GM18498 (cell line): ENCODE measurements around the gene EEPD1.
"Not testable (repeated sequence)": the region's sequence is repeated elsewhere in the genome, so short reads cannot be mapped to it uniquely, and the experiment has no call there.

Source experiments
- ATAC-seq: cut with Tn5 transposase; IDR thresholded peaks from one replicate; pipeline ENCODE4 v1.9.1; 2021; ENCODE audit warnings: mild to moderate bottlenecking, moderate library complexity; ENCODE audit not compliant: unreplicated experiment

EEPD1 gene

GRCh38 chr7:36128448-36129047, 24.5 kb upstream of the EEPD1 start:
- ATAC-seq, result no peak

- ATAC-seq, result no peak
These were observed 24.0 kb upstream of the EEPD1 start for GRCh38 chr7:36129048-36129534.

DNA sequence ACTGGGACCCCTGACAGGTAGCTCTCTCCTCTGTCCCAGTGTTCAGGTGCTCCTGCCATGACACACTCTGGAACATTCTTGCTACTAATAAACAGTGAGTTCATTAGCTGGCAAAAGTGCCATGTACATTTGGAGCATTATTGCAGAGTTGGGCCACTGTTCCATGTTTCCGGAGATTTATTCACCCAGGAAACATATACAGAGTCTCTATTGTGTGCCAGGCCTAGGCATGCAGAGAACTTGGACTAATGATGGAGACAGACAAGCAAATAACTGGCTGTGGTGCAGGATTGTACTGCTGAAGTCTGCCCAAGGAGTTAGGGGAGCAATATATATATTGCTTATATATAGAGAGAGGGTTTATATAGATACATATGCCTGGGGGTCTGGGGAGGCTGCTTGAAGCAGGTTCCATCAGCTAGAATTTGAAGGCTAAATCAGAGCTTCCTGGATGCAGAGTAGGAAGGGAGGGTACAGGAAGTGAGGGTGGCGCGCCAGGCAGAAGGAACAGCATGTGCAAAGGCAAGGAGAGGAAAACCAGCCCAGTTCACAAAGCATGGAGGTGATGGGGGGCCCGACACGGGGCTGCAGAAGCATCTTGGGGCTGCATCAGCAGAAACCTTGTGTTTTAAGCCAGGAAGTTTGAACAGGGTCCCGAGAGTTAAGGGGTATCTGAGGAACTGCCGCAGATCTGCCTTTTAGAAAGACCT, 22.7 kb upstream of the EEPD1 start:
- no peak for ATAC-seq

- ATAC-seq, result no peak
These were observed 22.0 kb upstream of the EEPD1 start for GRCh38 chr7:36131026-36131425.

GRCh38 chr7:36131499-36131898, 21.6 kb upstream of the EEPD1 start:
- no peak for ATAC-seq

DNA sequence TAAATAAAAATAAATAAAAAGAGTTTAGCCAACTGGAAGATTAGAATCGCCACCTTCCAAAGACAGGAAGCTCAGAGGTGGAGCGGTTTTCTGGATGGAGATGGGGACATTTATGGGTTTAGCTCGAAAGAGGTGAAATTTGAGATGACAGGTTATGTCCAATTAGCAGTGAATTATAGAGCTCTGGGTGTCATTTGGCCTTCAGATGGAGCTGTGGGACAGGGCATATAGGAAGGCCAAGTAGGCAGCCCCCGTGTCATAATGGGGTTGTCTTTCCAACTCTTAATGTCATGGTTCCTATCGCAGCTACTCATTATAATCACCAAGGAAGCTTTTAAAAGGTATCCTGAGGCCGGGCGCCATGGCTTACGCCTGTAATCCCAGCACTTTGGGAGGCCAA, 21.0 kb upstream of the EEPD1 start:
- no peak for ATAC-seq

DNA sequence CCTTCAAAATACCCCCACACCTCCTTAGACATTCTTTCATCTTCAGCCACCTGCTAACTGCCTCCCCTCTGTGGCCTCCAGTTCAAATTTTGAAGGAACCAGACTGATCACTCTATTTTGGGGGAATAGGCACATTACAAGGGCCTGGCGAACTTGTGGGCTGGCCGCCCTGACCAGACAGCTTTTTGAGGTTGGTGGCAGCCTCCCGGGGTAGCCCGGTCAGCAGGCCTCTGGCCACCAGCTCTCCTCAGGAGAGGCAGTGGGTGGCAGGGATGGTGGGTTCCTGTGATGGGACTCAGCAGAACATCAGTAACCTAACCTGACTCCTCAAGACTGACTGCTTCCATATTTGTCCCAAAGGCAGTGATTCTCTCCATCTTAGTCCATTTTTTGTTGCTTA, 17.4 kb upstream of the EEPD1 start:
- ATAC-seq, result no peak

GRCh38 chr7:36137258-36137657, 15.8 kb upstream of the EEPD1 start:
- no peak for ATAC-seq

DNA sequence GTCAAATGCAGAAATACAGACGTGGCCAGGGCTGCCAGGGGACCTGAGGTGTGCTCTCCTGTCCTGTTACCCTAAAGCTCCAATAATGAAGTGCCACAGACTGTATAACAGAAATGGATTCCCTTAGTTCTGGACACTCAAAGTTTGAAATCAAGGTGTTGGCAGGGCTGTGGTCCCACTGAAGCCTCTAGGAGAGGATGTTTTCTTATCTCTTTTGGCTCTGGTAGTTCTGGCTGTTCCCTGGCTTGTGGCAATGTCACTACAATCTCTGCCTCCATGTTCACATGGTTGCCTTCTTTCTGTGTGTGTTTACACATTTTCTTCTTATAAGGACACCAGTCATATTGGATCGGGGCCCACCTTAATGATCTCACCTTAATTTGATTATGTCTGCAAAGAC, 15.3 kb upstream of the EEPD1 start:
- ATAC-seq, result no peak

DNA sequence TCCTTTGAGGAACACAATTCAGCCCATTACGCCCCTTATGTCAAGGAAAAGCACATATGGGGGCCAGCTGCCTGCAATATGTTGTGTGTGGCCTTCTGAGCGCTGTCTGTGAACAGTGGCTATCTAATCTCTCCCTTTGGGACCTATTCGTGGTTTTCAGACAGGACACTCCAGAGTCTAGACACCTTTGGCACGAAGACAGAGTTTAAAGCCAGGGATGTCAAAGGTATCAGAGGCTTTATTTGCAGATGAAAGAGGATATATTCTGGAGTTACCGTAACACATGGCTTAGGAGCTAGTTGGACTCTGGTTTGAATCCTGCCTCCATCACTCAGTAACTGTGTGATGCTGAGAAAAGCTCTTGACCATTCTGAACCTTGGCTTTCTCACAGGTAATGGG, 14.8 kb upstream of the EEPD1 start:
- ATAC-seq, result no peak

GRCh38 chr7:36141351-36141750, 11.7 kb upstream of the EEPD1 start:
- no peak for ATAC-seq

DNA sequence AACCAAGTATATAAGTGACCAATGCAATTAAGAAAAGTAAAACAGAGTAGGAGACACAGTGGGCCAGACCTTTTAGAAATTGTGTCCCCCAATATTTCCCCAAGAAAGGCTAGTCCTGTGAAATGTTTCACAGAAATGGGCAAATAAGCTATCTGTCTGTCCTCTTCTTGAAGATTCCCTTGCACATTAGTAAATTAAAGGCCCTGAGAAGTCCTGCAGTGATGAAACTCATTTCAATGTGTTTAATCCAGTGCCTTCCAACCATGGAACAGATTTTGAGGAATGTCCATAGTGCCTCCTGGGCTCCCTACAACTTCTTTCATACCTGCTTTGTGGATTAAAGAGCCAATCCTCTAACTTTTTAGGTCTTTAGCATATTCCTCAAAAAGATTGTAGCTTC, 11.2 kb upstream of the EEPD1 start:
- ATAC-seq, result no peak

- no peak for ATAC-seq
These were observed 8.9 kb upstream of the EEPD1 start for GRCh38 chr7:36144189-36144588.

GRCh38 chr7:36145686-36146085, 7.4 kb upstream of the EEPD1 start:
- no peak for ATAC-seq

GRCh38 chr7:36147361-36147760, 5.7 kb upstream of the EEPD1 start:
- ATAC-seq, result no peak

- ATAC-seq, result no peak
These were observed 4.5 kb upstream of the EEPD1 start for GRCh38 chr7:36148422-36149065.

GRCh38 chr7:36149240-36149639, 3.8 kb upstream of the EEPD1 start:
- ATAC-seq, result not testable (repeated sequence)

DNA sequence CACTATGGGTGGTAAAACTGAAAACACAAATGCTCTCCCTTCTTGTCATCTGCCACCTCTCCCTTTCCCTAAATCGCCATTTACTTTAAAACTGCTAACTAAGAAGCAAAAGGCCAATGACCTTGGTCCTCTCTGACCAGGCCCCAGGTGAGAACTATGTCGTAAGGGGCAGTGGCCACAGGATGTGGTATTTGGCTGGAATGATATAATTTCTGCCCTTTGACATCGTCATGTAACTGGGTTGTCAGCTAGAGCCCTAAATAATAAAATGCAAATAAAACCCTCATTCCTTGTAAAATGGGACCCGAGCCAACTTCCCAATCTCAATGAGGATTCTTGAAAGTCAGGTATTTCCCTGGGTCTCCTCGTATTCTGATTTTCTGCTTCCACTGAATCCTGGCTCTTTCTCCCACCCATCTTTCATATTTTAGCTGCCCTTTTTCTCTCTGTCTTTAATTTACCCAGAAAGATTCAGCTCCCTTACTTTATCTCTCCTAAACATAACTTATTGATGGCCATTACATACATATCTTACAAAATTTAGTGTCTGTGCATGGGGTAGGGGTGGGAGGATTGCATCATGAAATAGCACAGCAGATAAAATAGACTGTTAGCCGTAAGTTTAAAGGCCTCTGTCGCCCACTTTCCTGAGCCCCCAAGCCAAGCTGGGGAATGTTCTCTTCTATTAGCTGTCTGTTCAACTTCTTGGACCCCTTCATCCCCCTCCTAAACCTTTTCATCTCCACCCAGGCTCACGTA, 3.2 kb upstream of the EEPD1 start:
- ATAC-seq, result no peak

GRCh38 chr7:36151921-36152755, 916 bp upstream of the EEPD1 start:
- ATAC-seq, result no peak

GRCh38 chr7:36153571-36154097, 580 bp downstream of the EEPD1 start:
- ATAC-seq, result peak; percentile 19
